Peyer's patch (tissue), 4 donors: ENCODE results near the gene AMPD3. TPM values are rescaled to one million over a fixed set of nuclear protein-coding genes. Genes with fewer than 3 reads are reported as not detected.

Experiments
- DNase-seq, 3 donors: peaks; one replicate each; pipeline ENCODE4 v3.0.0-alpha.2; 2017 to 2019
- H3K27ac ChIP-seq, 4 donors: fragments of 200-600 bp; sonication (generic); one replicate each; pipeline ENCODE4 v1.5.1; 2016 to 2019
- H3K27me3 ChIP-seq, 2 donors: fragments of 200-600 bp; sonication (generic); one replicate each; pipeline ENCODE4 v1.5.1; 2019
- H3K36me3 ChIP-seq, 3 donors: fragments of 200-600 bp; sonication (generic); one replicate each; pipeline ENCODE4 v1.5.1; 2016 to 2019
- H3K4me1 ChIP-seq, 4 donors: fragments of 200-600 bp; sonication (generic); one replicate each; pipeline ENCODE4 v1.5.1; 2016 to 2019
- H3K4me3 ChIP-seq, 4 donors: fragments of 200-600 bp; sonication (generic); 1 replicate in 3 of 4; 2 replicates in 1 of 4; pipeline ENCODE4 v1.5.1; 2016 to 2019; ENCODE audit warnings: mild to moderate bottlenecking in 1 of 4
- H3K9me3 ChIP-seq, 4 donors: fragments of 200-600 bp; sonication (generic); one replicate each; pipeline ENCODE4 v1.5.1; 2016 to 2019; ENCODE audit warnings: mild to moderate bottlenecking in 1 of 4
- CTCF ChIP-seq, 6 experiments: fragments of 450-650 bp in 4 of 6; fragments of 200-600 bp in 2 of 6; sonication (generic) in 1 of 6; IDR thresholded peaks; one replicate each; pipeline ENCODE4 v1.5.1; 2017 to 2019; ENCODE audit warnings: antibody characterized with exemption in 6 of 6, mild to moderate bottlenecking in 3 of 6, moderate library complexity in 1 of 6
- POLR2A ChIP-seq, 2 donors: fragments of 450-650 bp; IDR thresholded peaks; one replicate each; pipeline ENCODE4 v1.5.1; 2017; ENCODE audit warnings: antibody characterized with exemption in 2 of 2, mild to moderate bottlenecking in 2 of 2, moderate library complexity in 2 of 2
- total RNA-seq, 4 donors: library from RNA; depleted of rRNA; stranded (reverse); fragments of >200 nt; gene quantifications; one replicate each; pipeline ENCODE4 v1.1.0, GENCODE V29; 2016

The AMPD3 gene
- total RNA-seq, 4 donors from 2014 or later: 12.4 to 28.9 (median 17.6) TPM

DNA sequence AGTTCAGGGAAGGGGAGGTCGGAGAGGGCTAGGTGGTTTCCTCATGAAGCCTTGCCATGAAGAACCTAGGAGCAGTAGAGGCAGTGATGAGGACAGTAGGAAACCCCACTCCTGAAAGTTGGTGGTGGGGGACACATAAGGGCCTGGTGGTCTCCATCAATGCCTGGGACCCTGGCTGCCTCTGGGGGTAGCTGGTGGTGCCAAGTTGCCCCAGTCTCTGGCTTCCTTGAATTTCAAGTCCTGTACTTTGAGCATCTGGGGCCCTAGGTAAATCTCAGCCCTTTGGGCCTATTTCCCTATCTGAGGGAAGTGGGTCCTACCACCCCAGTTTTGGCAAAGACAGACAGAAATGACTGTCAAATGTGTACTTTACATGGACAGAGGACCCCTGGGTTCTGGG is 28.1 kb downstream of the AMPD3 start:
- Histone ChIP-seq H3K4me3 (no peak overlapping the region), H3K27ac (no peak overlapping the region)
- peak in 1 of 3 donors; percentile 21 for DNase-seq

GRCh38 chr11:10483584-10483983 is 28.5 kb downstream of the AMPD3 start:
- H3K27ac ChIP-seq: no peak overlapping the region
- no peaks in the 10 kb centered on the region for H3K27me3 ChIP-seq
- DNase-seq: peak in 1 of 3 donors; percentile 39
- TF ChIP-seq POLR2A (IDR thresholded peaks at IDR 0.05) (no peak), CTCF (IDR thresholded peaks at IDR 0.05) (no peak)
- H3K4me1 ChIP-seq: peaks cover 0 to 6% (median 2%) of the 10 kb centered on the region in 4 donors
- no peak overlapping the region for H3K4me3 ChIP-seq
- H3K36me3 ChIP-seq: peaks cover 0 to 4% (median 0%) of the 10 kb centered on the region in 3 donors
- no peaks in the 10 kb centered on the region for H3K9me3 ChIP-seq

More for the DNA sequence above, 28.1 kb downstream of the AMPD3 start:
- H3K9me3 ChIP-seq: no peaks in the 10 kb centered on the region
- H3K27me3 ChIP-seq: no peaks in the 10 kb centered on the region
- H3K36me3 ChIP-seq: peaks cover 0 to 4% (median 0%) of the 10 kb centered on the region in 3 donors
- TF ChIP-seq POLR2A (IDR thresholded peaks at IDR 0.05) (no peak), CTCF (IDR thresholded peaks at IDR 0.05) (no peak)
- peaks cover 0 to 5% (median 0%) of the 10 kb centered on the region in 4 donors for H3K4me1 ChIP-seq

GRCh38 chr11:10484461-10485180 is 29.6 kb downstream of the AMPD3 start:
- no peaks in the 10 kb centered on the region for H3K27me3 ChIP-seq
- H3K27ac ChIP-seq: no peak overlapping the region
- no peak for TF ChIP-seq POLR2A (IDR thresholded peaks at IDR 0.05)
- TF ChIP-seq CTCF (IDR thresholded peaks at IDR 0.05): no peak
- no peak overlapping the region for H3K4me3 ChIP-seq
- no peaks in the 10 kb centered on the region for H3K9me3 ChIP-seq
- H3K4me1 ChIP-seq: peaks cover 0 to 10% (median 6%) of the 10 kb centered on the region in 4 donors
- H3K36me3 ChIP-seq: peaks cover 0 to 4% (median 0%) of the 10 kb centered on the region in 3 donors
- peak in 1 of 3 donors; percentile 32 for DNase-seq

- H3K36me3 ChIP-seq: peaks cover 0 to 4% (median 0%) of the 10 kb centered on the region in 3 donors
Measured at GRCh38 chr11:10485646-10486045, 30.6 kb downstream of the AMPD3 start.

DNA sequence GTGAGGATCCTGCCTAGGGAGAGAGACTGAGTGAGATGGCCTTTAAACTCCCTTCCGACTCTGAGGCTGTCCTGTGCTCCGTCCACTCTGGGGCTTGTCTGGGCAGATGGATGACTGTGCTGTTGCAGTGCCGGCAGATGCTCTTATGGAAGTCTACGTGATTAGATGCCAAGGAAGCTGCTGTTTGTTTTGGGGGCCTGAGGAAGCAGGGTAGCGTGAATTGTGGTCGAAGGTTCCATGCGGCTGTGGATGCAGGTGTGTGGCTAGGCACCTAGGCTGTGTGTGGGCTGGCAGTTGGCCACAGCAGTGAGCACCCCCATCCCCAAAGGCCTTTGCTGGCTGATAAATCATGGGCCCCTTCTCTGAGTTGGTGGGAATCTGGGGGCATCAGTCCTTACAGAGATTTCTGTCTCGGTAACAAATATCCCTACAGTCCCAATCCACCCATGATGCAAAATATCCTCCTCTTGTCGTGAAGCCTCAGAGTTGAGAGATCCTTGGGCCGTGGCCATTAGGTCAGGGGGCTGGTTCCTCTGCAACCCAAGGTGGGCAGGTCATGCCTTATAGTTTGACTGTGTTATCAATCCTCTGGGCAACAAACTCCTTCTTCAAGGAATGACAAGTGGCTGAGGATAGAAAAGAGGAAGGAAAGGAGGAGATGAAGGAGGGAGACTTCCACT is 31.2 kb downstream of the AMPD3 start:
- no peak for TF ChIP-seq POLR2A (IDR thresholded peaks at IDR 0.05)
- no peak for TF ChIP-seq CTCF (IDR thresholded peaks at IDR 0.05)
- DNase-seq: peak in 1 of 3 donors; percentile 40
- peaks cover 0 to 4% (median 0%) of the 10 kb centered on the region in 3 donors for H3K36me3 ChIP-seq
- no peaks in the 10 kb centered on the region for H3K27me3 ChIP-seq
- H3K4me1 ChIP-seq: peaks cover 0 to 23% (median 6%) of the 10 kb centered on the region in 4 donors
- no peak overlapping the region for H3K27ac ChIP-seq
- no peaks in the 10 kb centered on the region for H3K9me3 ChIP-seq
- H3K4me3 ChIP-seq: no peak overlapping the region

More at GRCh38 chr11:10485646-10486045, 30.6 kb downstream of the AMPD3 start:
- Histone ChIP-seq H3K4me3 (no peak overlapping the region), H3K9me3 (no peaks in the 10 kb centered on the region), H3K27me3 (no peaks in the 10 kb centered on the region), H3K4me1 (peaks cover 0 to 18% (median 6%) of the 10 kb centered on the region in 4 donors), H3K27ac (no peak overlapping the region)
- DNase-seq: no peak
- TF ChIP-seq CTCF (IDR thresholded peaks at IDR 0.05): no peak
- TF ChIP-seq POLR2A (IDR thresholded peaks at IDR 0.05): no peak
